ENCODE measurements around the gene UNC80. TPM values are rescaled to one million over a fixed set of nuclear protein-coding genes. Genes with fewer than 3 reads are reported as not detected.

Gene UNC80
- total and polyA plus RNA-seq, 2 of the 4 experiments (the other 2 are of a cell fraction), result not detected

GRCh38 chr2:209976698-209977385 is 205.2 kb downstream of the UNC80 start:
- in situ Hi-C loops (cut with MboI; ENCODE audit: low sequenced_read_pairs) (loop anchor here (5.0 to 10.0 kb wide), 2 partner anchors 220 to 418 kb away; no protein-coding TSS in a partner anchor), dilution Hi-C loops (cut with HindIII; ENCODE audit: low sequenced_read_pairs, unreplicated experiment) (no loop called here), intact Hi-C loops (cut with micrococcal nuclease) (loop anchor here (1.0 kb wide), 2 partner anchors 218 to 222 kb away; no protein-coding TSS in a partner anchor)
- Histone ChIP-seq H2AK5ac (ENCODE audit: low read depth, low read length) (no peak overlapping the region), H3K14ac (replicated peaks; ENCODE audit: low read depth, low read length) (no peak overlapping the region), H2BK120ac (ENCODE audit: low read depth, low read length) (no peak overlapping the region), H2BK20ac (ENCODE audit: low read depth, low read length) (no peak overlapping the region), H3K4ac (ENCODE audit: low read depth, low read length) (no peak overlapping the region), H3K4me3 (ENCODE audit: insufficient read depth, low read depth, low read length) (no peak overlapping the region), H2BK15ac (ENCODE audit: low read depth, low read length) (no peak overlapping the region), H4K8ac (ENCODE audit: low read depth in 2 of 2, low read length in 2 of 2) (no peak overlapping the region), H3K27ac (ENCODE audit: insufficient read depth, low read length) (no peak overlapping the region), H3K27me3 (ENCODE audit: control insufficient read depth, insufficient read depth, low read length) (no peaks in the 10 kb centered on the region; the same call in 1 of the 2 replicates), H3K23ac (ENCODE audit: low read depth, low read length) (no peak overlapping the region), H3K36me3 (ENCODE audit: control insufficient read depth, insufficient read depth, low read length) (no peaks in the 10 kb centered on the region), H4K91ac (ENCODE audit: insufficient read depth, low read depth, low read length) (no peak overlapping the region), H3K4me2 (ENCODE audit: low read depth, low read length) (no peak overlapping the region), H3K79me1 (ENCODE audit: low read depth in 1 of 2, low read length in 2 of 2) (no peaks in the 10 kb centered on the region), H3K9me1 (ENCODE audit: insufficient read depth, low read length) (no peaks in the 10 kb centered on the region), H2BK5ac (ENCODE audit: low read depth, low read length, poor library complexity, severe bottlenecking) (no peak overlapping the region), H2AK9ac (replicated peaks; ENCODE audit: low read depth, low read length, poor library complexity) (no peak overlapping the region), H3K18ac (ENCODE audit: low read depth, low read length) (no peak overlapping the region), H2AFZ (replicated peaks; ENCODE audit: low read length, poor library complexity) (no peak overlapping the region), H4K20me1 (ENCODE audit: insufficient read depth, low read length) (no peaks in the 10 kb centered on the region), H3K9ac (ENCODE audit: low read depth, low read length) (no peak overlapping the region), H3K4me1 (ENCODE audit: control insufficient read depth, insufficient read depth, low read length) (no peaks in the 10 kb centered on the region), H4K5ac (ENCODE audit: low read depth, low read length) (no peak overlapping the region), H3K56ac (ENCODE audit: extremely low read depth, insufficient read depth, low read length) (no peak overlapping the region), H3K9me3 (ENCODE audit: control insufficient read depth, insufficient read depth, low read length) (no peaks in the 10 kb centered on the region)
- 80% methylated on average over 1 of the region's 9 CpGs; no CpG with 5 or more reads in 1 of the 2 experiments for WGBS, 2 experiments (ENCODE audit: extremely low coverage in 2 of 2, insufficient read length in 1 of 2)
- ChIA-PET CTCF (interaction anchor here (1.0 to 2.9 kb wide), 3 partner anchors 16 to 222 kb away, joined by 3 to 12 read pairs (median 7); no protein-coding TSS in a partner anchor), POLR2A (ENCODE audit: unreplicated experiment) (no interaction called here)
- BruUV-seq (replicated peaks), result no TSS peak
- no peak for ATAC-seq (ENCODE audit: low read depth)
- TF ChIP-seq ELK1 (IDR thresholded peaks at IDR 0.05; ENCODE audit: borderline replicate concordance, low read depth, low read length) (no peak), FOS (IDR thresholded peaks at IDR 0.05; ENCODE audit: low read depth, low read length) (no peak), MXI1 (IDR thresholded peaks at IDR 0.05; ENCODE audit: borderline replicate concordance, low read depth, low read length) (no peak), RFX5 (IDR thresholded peaks at IDR 0.05; ENCODE audit: low read depth, low read length) (no peak), RCOR1 (IDR thresholded peaks at IDR 0.05; ENCODE audit: insufficient replicate concordance, low read length) (no peak), CTCF (conservative IDR thresholded peaks at IDR 0.05; ENCODE audit: low read depth, low read length) (no peak), MAFK (IDR thresholded peaks at IDR 0.05; ENCODE audit: low read depth, low read length) (no peak), USF2 (IDR thresholded peaks at IDR 0.05; ENCODE audit: low read depth, low read length) (no peak), SMC3 (IDR thresholded peaks at IDR 0.05; ENCODE audit: low read depth, low read length) (no peak), MAZ (IDR thresholded peaks at IDR 0.05; ENCODE audit: borderline replicate concordance, low read depth, low read length) (no peak), CHD1 (IDR thresholded peaks at IDR 0.05; ENCODE audit: low read depth, low read length) (no peak), BHLHE40 (IDR thresholded peaks at IDR 0.05; ENCODE audit: low read depth, low read length) (no peak), RAD21 (IDR thresholded peaks at IDR 0.05; ENCODE audit: low read length) (no peak), POLR2A (IDR thresholded peaks at IDR 0.05; ENCODE audit: low read depth, low read length) (no peak)
- no peak for DNase-seq

Data from IMR-90 (cell line).